ENCODE data around the gene OSMR. TPM values are rescaled to one million over a fixed set of nuclear protein-coding genes. Genes with fewer than 3 reads are reported as not detected.

OSMR gene
- total RNA-seq = 5.0 to 5.9 TPM (median 5.1 TPM) in 3 replicates

DNA sequence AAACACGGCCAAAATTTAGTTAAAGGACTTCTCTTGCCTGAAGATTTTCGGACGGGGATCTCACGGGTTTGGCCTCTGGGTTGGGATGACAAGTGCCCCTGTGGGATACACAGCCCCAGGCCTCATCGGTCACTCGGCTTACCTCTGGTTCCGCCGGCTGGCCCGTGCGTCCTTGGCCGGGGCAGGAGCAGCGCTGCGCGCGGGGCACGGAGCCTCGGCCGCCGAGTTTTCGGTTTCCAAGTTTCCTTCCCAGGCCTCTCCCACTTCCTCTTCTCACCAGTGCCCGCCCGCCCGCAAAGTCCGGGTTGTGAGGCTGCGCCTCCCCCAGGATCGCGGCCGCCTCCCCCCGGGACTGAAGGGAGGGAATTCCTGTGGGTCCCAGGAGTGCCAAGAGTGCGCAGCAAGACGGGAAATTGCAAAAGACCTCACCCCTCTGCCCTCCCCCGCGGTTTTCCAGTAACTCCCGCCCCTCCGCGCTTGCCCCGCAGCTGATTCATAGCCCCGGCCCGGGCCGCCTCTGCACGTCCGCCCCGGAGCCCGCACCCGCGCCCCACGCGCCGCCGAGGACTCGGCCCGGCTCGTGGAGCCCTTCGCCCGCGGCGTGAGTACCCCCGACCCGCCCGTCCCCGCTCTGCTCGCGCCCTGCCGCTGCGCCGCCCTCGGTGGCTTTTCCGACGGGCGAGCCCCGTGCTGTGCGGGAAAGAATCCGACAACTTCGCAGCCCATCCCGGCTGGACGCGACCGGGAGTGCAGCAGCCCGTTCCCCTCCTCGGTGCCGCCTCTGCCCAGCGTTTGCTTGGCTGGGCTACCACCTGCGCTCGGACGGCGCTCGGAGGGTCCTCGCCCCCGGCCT lies at the start of gene OSMR:
Gene OSMR (plus strand): TSS at position 487 of the 853 bp plus-strand sequence. CDS start 23,033 bp downstream, outside the sequence.
- Mint-ChIP-seq H3K36me3 (no peaks in the 10 kb centered on the region), H3K4me1 (peaks cover 4% of the 10 kb centered on the region), H3K9me3 (peaks cover 7% of the 10 kb centered on the region), H3K27ac (peak within 1 kb of the TSS; percentile 81), H3K27me3 (ENCODE audit: low read depth) (peaks cover 54% of the 10 kb centered on the region), H3K4me3 (peak within 1 kb of the TSS; percentile 86)
- peak; percentile 46 to 70 for DNase-seq (ENCODE audit: low spot score in 2 of 2, unreplicated experiment in 2 of 2)
- TF ChIP-seq, protein P1, sequence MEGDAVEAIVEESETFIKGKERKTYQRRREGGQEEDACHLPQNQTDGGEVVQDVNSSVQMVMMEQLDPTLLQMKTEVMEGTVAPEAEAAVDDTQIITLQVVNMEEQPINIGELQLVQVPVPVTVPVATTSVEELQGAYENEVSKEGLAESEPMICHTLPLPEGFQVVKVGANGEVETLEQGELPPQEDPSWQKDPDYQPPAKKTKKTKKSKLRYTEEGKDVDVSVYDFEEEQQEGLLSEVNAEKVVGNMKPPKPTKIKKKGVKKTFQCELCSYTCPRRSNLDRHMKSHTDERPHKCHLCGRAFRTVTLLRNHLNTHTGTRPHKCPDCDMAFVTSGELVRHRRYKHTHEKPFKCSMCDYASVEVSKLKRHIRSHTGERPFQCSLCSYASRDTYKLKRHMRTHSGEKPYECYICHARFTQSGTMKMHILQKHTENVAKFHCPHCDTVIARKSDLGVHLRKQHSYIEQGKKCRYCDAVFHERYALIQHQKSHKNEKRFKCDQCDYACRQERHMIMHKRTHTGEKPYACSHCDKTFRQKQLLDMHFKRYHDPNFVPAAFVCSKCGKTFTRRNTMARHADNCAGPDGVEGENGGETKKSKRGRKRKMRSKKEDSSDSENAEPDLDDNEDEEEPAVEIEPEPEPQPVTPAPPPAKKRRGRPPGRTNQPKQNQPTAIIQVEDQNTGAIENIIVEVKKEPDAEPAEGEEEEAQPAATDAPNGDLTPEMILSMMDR (IDR thresholded peaks at IDR 0.05; ENCODE audit: unreplicated experiment) = no peak

DNA sequence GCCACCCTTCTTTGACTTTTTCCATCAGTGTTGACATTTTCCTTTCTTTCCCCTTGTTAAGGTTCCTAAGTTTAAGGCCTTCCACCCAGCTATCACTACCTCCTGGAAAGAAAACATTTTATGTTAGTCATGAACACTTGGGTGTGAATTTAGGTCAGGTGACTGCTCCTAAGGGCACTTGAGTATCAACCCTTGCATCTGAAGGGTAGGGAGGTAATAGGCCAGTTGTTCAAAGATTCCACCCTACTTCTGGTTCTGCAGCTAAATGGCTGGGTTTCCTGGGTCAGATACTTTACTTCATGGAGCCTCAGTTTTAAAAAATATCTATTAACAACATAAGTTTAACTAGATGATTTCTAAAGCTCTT lies 49.1 kb upstream of the OSMR start:
- no peaks in the 10 kb centered on the region for H3K9me3 Mint-ChIP-seq
- no peak overlapping the region for H3K4me3 Mint-ChIP-seq
- H3K4me1 Mint-ChIP-seq = no peaks in the 10 kb centered on the region
- peaks cover 4% of the 10 kb centered on the region for H3K27me3 Mint-ChIP-seq (ENCODE audit: low read depth)
- TF ChIP-seq, protein P1 (IDR thresholded peaks at IDR 0.05; ENCODE audit: unreplicated experiment) = no peak
- DNase-seq (ENCODE audit: low spot score in 2 of 2, unreplicated experiment in 2 of 2) = no peak
- no peaks in the 10 kb centered on the region for H3K36me3 Mint-ChIP-seq
- H3K27ac Mint-ChIP-seq = no peak overlapping the region

DNA sequence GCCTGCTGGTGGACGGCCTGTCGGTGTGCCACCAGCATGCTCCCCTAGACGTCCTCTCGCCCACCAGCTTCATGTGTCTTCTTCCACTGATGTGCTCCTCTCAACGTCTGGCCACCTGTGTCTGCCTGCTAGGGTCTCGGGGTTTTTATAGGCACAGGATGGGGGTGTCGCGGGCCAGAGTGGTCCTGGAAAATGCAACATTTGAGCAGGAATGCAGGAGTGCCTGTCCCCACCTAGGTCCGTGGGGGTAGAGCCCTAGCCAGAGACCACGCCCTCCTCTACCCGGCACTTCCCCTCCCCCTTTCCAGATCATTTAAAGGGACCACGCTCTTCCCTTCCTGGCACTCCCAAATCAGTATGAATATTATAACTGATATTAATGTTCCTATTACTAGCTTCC lies 48.0 kb upstream of the OSMR start:
- no peak overlapping the region for H3K4me3 Mint-ChIP-seq
- peaks cover 3% of the 10 kb centered on the region for H3K27me3 Mint-ChIP-seq (ENCODE audit: low read depth)
- no peak for DNase-seq (ENCODE audit: low spot score in 2 of 2, unreplicated experiment in 2 of 2)
- no peak overlapping the region for H3K27ac Mint-ChIP-seq
- no peaks in the 10 kb centered on the region for H3K9me3 Mint-ChIP-seq
- no peaks in the 10 kb centered on the region for H3K4me1 Mint-ChIP-seq
- H3K36me3 Mint-ChIP-seq = no peaks in the 10 kb centered on the region
- TF ChIP-seq, protein P1 (IDR thresholded peaks at IDR 0.05; ENCODE audit: unreplicated experiment) = no peak

DNA sequence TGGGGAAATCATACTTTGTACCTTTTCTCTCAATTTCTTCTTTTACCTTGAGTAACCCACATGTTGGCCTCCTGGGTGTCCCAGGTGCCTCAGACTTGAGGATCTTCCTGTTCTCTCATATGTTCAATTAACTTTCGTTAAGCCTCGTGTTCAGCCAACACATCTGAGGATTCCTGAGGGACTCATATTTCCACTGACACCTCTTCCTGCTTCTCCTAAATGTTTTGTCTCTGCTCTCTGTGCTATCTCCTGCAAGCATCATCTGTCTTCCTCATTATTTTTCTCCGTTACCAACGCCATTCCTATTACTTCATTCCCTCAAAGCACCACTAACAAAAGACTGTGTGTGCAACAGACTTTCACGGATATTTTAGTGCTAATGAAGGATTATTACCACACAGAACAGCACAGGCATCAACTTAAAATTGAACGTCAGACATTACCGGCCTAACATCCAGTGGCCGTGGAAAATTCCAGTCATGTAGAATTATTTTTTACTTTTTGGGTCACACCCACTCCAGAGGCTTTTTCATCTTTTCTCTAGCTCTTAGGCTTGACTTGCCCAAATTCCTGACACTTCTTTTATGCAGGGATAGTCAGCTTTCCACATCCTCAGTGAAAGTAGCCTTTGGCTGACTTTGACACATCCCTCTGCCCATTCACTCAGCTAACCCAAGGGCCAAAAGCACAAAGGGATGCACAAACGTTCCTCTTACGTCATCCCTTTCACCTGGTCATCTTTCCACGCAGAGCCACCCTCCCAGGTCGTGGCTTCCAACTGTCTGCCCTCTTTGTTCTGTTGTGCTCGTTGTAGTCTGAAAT lies 46.0 kb upstream of the OSMR start:
- peaks cover 1% of the 10 kb centered on the region for H3K27me3 Mint-ChIP-seq (ENCODE audit: low read depth)
- H3K9me3 Mint-ChIP-seq = no peaks in the 10 kb centered on the region
- H3K4me3 Mint-ChIP-seq = no peak overlapping the region
- no peaks in the 10 kb centered on the region for H3K36me3 Mint-ChIP-seq
- no peak for DNase-seq (ENCODE audit: low spot score in 2 of 2, unreplicated experiment in 2 of 2)
- TF ChIP-seq, protein P1 (IDR thresholded peaks at IDR 0.05; ENCODE audit: unreplicated experiment) = no peak
- H3K4me1 Mint-ChIP-seq = no peaks in the 10 kb centered on the region
- no peak overlapping the region for H3K27ac Mint-ChIP-seq

DNA sequence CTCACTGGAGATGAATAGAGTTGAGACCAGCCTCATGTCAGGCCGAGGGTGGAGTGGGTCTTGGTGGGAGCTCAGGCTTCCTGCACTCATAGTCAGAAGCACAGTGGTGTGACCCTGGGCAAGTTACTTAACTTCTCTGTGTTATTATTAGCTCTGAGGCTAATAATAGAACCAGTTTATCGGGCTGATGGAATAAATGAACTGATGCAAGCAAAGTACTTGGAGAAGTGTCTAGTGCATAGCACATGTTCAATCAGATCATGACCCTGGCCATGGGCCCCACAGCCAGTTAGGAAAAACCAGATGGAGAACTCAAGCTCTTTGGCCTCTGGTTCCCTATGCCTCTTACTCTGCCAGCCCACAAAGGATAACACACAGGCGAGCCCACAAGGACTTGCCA lies 45.3 kb upstream of the OSMR start:
- TF ChIP-seq, protein P1 (IDR thresholded peaks at IDR 0.05; ENCODE audit: unreplicated experiment) = no peak
- H3K36me3 Mint-ChIP-seq = no peaks in the 10 kb centered on the region
- H3K27ac Mint-ChIP-seq = no peak overlapping the region
- H3K27me3 Mint-ChIP-seq (ENCODE audit: low read depth) = peaks cover 1% of the 10 kb centered on the region
- no peaks in the 10 kb centered on the region for H3K4me1 Mint-ChIP-seq
- H3K4me3 Mint-ChIP-seq = no peak overlapping the region
- DNase-seq (ENCODE audit: low spot score in 2 of 2, unreplicated experiment in 2 of 2) = no peak
- no peaks in the 10 kb centered on the region for H3K9me3 Mint-ChIP-seq

All from mesothelial cell of epicardium (in vitro differentiated cells).